AG09319 (cell line): ENCODE measurements around the gene DCTN2.

Experiments used
- DNase-seq: peaks from one replicate; pipeline ENCODE4 v3.0.0-alpha.2; 2010; ENCODE audit warnings: low read depth; ENCODE audit errors: extremely low read depth
- CTCF ChIP-seq: IDR thresholded peaks from 2 replicates; pipeline ENCODE4 v1.5.1; 2011; ENCODE audit warnings: low read depth, mild to moderate bottlenecking, inconsistent platforms, low read length, moderate library complexity

The DCTN2 gene

GRCh38 chr12:57528831-57529555, 18.0 kb downstream of the DCTN2 start:
- TF ChIP-seq CTCF = no peak

GRCh38 chr12:57528176-57528575, 18.8 kb downstream of the DCTN2 start:
- no peak for TF ChIP-seq CTCF
- no peak for DNase-seq

More at GRCh38 chr12:57528831-57529555, 18.0 kb downstream of the DCTN2 start:
- no peak for DNase-seq

- no peak for TF ChIP-seq CTCF
- no peak for DNase-seq
Observed at GRCh38 chr12:57527184-57527583, 19.8 kb downstream of the DCTN2 start.

DNA sequence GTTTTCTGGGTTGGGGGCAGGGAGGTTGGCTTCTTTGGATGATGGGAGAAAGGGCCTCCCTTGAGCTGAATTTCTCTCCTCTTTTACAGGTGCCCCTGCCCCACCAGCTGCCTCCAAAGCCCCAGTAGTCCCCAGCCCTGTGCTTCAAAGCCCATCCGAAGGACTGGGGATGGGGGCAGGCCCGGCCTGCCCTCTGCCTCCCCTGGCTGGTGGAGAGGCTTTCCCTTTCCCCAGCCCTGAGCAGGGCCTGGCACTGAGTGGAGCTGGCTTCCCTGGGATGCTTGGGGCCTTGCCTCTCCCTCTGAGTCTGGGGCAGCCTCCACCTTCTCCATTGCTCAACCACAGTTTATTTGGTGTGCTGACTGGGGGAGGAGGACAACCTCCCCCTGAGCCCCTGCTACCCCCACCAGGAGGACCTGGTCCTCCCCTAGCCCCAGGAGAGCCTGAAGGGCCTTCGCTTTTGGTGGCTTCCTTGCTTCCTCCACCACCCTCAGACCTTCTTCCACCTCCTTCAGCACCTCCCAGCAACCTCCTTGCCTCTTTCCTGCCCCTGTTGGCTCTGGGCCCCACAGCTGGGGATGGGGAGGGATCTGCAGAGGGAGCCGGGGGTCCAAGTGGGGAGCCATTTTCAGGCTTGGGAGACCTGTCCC, 20.4 kb downstream of the DCTN2 start:
- no peak for DNase-seq
- TF ChIP-seq CTCF = no peak

GRCh38 chr12:57525615-57526383, 21.2 kb downstream of the DCTN2 start:
- no peak for TF ChIP-seq CTCF
- DNase-seq = no peak

- no peak for TF ChIP-seq CTCF
- no peak for DNase-seq
Observed at GRCh38 chr12:57524814-57525614, 22.0 kb downstream of the DCTN2 start.
